ENCODE results near the gene TWF1.

DNA sequence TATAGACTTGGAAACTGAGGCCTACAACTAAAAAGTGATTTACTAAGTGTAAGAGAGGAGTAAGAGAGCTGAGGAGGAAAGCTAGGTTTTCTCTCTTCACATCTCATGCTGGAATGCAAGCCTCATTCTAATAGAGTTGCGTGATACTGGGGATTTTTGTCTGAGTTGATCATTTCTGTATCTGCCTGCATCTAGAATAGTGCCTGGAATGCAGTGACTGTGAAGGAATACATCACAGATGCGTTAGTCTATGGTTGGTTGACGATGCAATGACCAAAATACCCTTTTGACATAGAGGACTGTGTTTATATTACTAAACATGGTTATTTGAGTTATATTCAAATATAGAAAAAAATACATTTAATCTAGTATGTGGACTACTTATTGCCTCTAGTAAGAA, 20.6 kb upstream of the TWF1 start:
- TF ChIP-seq, protein P1, sequence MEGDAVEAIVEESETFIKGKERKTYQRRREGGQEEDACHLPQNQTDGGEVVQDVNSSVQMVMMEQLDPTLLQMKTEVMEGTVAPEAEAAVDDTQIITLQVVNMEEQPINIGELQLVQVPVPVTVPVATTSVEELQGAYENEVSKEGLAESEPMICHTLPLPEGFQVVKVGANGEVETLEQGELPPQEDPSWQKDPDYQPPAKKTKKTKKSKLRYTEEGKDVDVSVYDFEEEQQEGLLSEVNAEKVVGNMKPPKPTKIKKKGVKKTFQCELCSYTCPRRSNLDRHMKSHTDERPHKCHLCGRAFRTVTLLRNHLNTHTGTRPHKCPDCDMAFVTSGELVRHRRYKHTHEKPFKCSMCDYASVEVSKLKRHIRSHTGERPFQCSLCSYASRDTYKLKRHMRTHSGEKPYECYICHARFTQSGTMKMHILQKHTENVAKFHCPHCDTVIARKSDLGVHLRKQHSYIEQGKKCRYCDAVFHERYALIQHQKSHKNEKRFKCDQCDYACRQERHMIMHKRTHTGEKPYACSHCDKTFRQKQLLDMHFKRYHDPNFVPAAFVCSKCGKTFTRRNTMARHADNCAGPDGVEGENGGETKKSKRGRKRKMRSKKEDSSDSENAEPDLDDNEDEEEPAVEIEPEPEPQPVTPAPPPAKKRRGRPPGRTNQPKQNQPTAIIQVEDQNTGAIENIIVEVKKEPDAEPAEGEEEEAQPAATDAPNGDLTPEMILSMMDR (IDR thresholded peaks at IDR 0.05; ENCODE audit: poor library complexity): no peak
- no peak for TF ChIP-seq EZH2 (IDR thresholded peaks at IDR 0.05; ENCODE audit: borderline replicate concordance)
- TF ChIP-seq EZH2phosphoT487 (IDR thresholded peaks at IDR 0.05; ENCODE audit: low read depth, severe bottlenecking, unreplicated experiment): no peak

Data from hepatocyte (in vitro differentiated cells).